OCI-LY1 (cell line): ENCODE data around the gene SFTA2.

Experiments
- H2AFZ ChIP-seq: fragments of 200-600 bp; sonication (generic), shearing (Covaris generic); 2 replicates; pipeline ENCODE4 v1.6.0; 2014; ENCODE audit warnings: antibody characterized with exemption, mild to moderate bottlenecking, low read length
- H3F3A ChIP-seq: fragments of 200-600 bp; sonication (generic), shearing (Covaris generic); 2 replicates; pipeline ENCODE4 v1.6.0; 2014; ENCODE audit warnings: mild to moderate bottlenecking, antibody characterized with exemption, low read length, moderate library complexity; ENCODE audit not compliant: insufficient read depth
- H3K27ac ChIP-seq: fragments of 200-600 bp; sonication (generic); 2 replicates; pipeline ENCODE4 v1.5.1; 2014; ENCODE audit warnings: low read length, mixed run types, mild to moderate bottlenecking, low read depth; ENCODE audit not compliant: poor library complexity, severe bottlenecking
- H3K27me3 ChIP-seq: fragments of 200-600 bp; sonication (generic); 2 replicates; pipeline ENCODE4 v1.6.0; 2014; ENCODE audit warnings: antibody characterized with exemption, mild to moderate bottlenecking, low read length, moderate library complexity; ENCODE audit not compliant: insufficient read depth
- H3K36me3 ChIP-seq: fragments of 200-600 bp; sonication (generic); 2 replicates; pipeline ENCODE4 v1.6.1; 2014; ENCODE audit warnings: mild to moderate bottlenecking, antibody characterized with exemption, low read length, moderate library complexity, mixed read lengths; ENCODE audit not compliant: insufficient read depth
- H3K4me1 ChIP-seq: fragments of 200-600 bp; sonication (generic); 2 replicates; pipeline ENCODE4 v1.5.1; 2014; ENCODE audit warnings: mild to moderate bottlenecking, low read length, moderate library complexity; ENCODE audit not compliant: insufficient read depth, severe bottlenecking
- H3K4me2 ChIP-seq: fragments of 200-600 bp; sonication (generic), shearing (Covaris generic); 2 replicates; pipeline ENCODE4 v1.6.1; 2014; ENCODE audit warnings: low read length
- H3K4me3 ChIP-seq: fragments of 200-600 bp; sonication (generic); 2 replicates; pipeline ENCODE4 v1.5.1; 2014; ENCODE audit warnings: low read length, low read depth, mild to moderate bottlenecking, mixed read lengths; ENCODE audit not compliant: poor library complexity, severe bottlenecking
- H3K79me2 ChIP-seq: fragments of 200-600 bp; shearing (Covaris generic); 2 replicates; pipeline ENCODE4 v1.6.1; 2016; ENCODE audit warnings: mixed run types, low read length, mixed read lengths; ENCODE audit not compliant: insufficient read depth
- H3K9ac ChIP-seq: fragments of 200-600 bp; sonication (generic), shearing (Covaris generic); 2 replicates; pipeline ENCODE4 v1.6.1; 2014; ENCODE audit warnings: mild to moderate bottlenecking, low read length, mixed read lengths
- H3K9me2 ChIP-seq: fragments of 200-600 bp; sonication (generic), shearing (Covaris generic); 2 replicates; pipeline ENCODE4 v1.6.1; 2014; ENCODE audit warnings: low read depth, mild to moderate bottlenecking, low read length, mixed read lengths
- H3K9me3 ChIP-seq: fragments of 200-600 bp; shearing (Covaris generic); 2 replicates; pipeline ENCODE4 v1.6.1; 2014; ENCODE audit warnings: low read length, mixed read lengths
- H4K20me1 ChIP-seq: fragments of 200-600 bp; sonication (generic), shearing (Covaris generic); 2 replicates; pipeline ENCODE4 v1.6.0; 2016; ENCODE audit warnings: mild to moderate bottlenecking, low read length; ENCODE audit not compliant: insufficient read depth
- EZH2 ChIP-seq: fragments of 200-600 bp; sonication (generic), shearing (Covaris generic); IDR thresholded peaks from 2 replicates; pipeline ENCODE4 v1.8.0; 2017; ENCODE audit warnings: borderline replicate concordance, mixed run types, mild to moderate bottlenecking, antibody characterized with exemption, low read length, moderate library complexity, mixed read lengths
- TF ChIP-seq, protein P1 (sequence below): fragments of 200-600 bp; sonication (generic), shearing (Covaris generic); IDR thresholded peaks from 2 replicates; pipeline ENCODE4 v1.5.1; 2017; ENCODE audit warnings: mild to moderate bottlenecking, antibody characterized with exemption, low read length, moderate library complexity, mixed read lengths

Gene SFTA2

DNA sequence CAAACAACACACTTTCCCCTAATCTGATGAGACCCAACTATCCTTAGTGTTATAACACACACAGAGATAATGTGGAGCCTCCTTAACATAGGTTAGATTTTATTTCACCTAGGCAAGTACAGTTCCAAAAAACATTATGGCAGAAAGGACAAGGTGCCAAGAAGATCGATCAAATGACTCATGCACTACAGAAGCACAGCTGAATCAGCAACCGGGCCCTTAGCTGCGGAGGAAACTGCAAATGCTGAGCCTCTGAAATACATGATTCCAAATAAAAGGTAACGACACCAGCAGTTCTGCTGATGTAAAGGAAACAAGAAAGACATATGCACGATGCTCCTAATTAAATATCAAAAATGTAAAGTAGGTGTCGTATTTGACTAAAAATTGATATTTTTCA is 31.7 kb upstream of the SFTA2 start:
- H2AFZ ChIP-seq = no peak overlapping the region
- TF ChIP-seq, protein P1, sequence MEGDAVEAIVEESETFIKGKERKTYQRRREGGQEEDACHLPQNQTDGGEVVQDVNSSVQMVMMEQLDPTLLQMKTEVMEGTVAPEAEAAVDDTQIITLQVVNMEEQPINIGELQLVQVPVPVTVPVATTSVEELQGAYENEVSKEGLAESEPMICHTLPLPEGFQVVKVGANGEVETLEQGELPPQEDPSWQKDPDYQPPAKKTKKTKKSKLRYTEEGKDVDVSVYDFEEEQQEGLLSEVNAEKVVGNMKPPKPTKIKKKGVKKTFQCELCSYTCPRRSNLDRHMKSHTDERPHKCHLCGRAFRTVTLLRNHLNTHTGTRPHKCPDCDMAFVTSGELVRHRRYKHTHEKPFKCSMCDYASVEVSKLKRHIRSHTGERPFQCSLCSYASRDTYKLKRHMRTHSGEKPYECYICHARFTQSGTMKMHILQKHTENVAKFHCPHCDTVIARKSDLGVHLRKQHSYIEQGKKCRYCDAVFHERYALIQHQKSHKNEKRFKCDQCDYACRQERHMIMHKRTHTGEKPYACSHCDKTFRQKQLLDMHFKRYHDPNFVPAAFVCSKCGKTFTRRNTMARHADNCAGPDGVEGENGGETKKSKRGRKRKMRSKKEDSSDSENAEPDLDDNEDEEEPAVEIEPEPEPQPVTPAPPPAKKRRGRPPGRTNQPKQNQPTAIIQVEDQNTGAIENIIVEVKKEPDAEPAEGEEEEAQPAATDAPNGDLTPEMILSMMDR = no peak
- no peak for TF ChIP-seq EZH2
- no peak overlapping the region for H3K9ac ChIP-seq
- no peaks in the 10 kb centered on the region for H3K9me3 ChIP-seq
- H3F3A ChIP-seq = no peaks in the 10 kb centered on the region
- no peak overlapping the region for H3K27ac ChIP-seq
- H3K79me2 ChIP-seq = no peaks in the 10 kb centered on the region
- no peaks in the 10 kb centered on the region for H3K4me1 ChIP-seq
- no peaks in the 10 kb centered on the region for H3K9me2 ChIP-seq
- H3K27me3 ChIP-seq = no peaks in the 10 kb centered on the region; the same call in 1 of the 2 replicates
- H3K36me3 ChIP-seq = no peaks in the 10 kb centered on the region
- H3K4me3 ChIP-seq = no peak overlapping the region
- no peak overlapping the region for H3K4me2 ChIP-seq
- no peaks in the 10 kb centered on the region for H4K20me1 ChIP-seq

- TF ChIP-seq, protein P1 = no peak
- TF ChIP-seq EZH2 = no peak
- Histone ChIP-seq H3K27ac (no peak overlapping the region), H3K9ac (no peak overlapping the region), H4K20me1 (no peaks in the 10 kb centered on the region), H3K4me1 (no peaks in the 10 kb centered on the region), H3F3A (no peaks in the 10 kb centered on the region), H3K9me2 (no peaks in the 10 kb centered on the region), H3K79me2 (no peaks in the 10 kb centered on the region), H2AFZ (no peak overlapping the region), H3K4me3 (no peak overlapping the region), H3K9me3 (no peaks in the 10 kb centered on the region), H3K36me3 (no peaks in the 10 kb centered on the region), H3K27me3 (no peaks in the 10 kb centered on the region; the same call in 1 of the 2 replicates), H3K4me2 (no peak overlapping the region)
These were observed 30.7 kb upstream of the SFTA2 start for GRCh38 chr6:30962716-30963115.

DNA sequence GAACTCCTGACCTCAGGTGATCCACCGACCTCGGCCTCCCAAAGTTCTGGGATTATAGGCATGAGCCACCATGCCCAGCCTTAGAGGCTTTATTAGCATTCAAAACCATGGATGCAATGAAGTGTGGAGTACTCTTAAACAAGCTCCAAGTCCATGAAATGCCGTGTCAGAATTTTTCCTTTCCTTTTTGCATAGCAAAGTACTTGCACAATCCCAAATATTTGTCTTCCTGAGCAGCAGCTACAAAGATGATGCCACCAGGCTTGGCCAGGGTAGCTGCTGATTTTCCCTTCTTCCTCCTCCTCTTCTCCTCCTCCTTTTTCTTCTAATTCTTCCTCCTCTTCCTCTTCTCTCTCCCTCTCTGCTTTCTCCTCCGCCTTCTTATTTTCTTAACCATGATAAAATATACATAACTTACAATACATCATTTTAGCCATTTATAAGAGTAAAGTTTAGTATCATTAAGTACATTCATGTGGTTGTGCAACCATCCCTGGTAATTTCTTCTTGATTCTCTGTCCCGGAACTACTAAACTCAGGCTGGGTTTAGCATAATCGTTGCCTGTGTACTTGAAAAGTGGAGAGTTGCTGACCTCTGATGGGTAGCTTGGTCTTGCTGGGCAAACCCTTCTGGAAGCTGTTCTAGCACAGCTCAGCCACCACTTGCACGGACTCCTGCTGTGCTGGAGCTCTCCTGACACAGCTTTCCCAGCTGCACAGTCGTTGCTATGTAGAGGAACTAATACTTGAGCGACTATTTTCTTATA is 29.1 kb upstream of the SFTA2 start:
- Histone ChIP-seq H3K27me3 (no peaks in the 10 kb centered on the region; the same call in 1 of the 2 replicates), H3K9ac (no peak overlapping the region)

More for the DNA sequence above, 29.1 kb upstream of the SFTA2 start:
- no peak for TF ChIP-seq EZH2
- TF ChIP-seq, protein P1 = no peak
- no peaks in the 10 kb centered on the region for H4K20me1 ChIP-seq
- H3K9me3 ChIP-seq = no peaks in the 10 kb centered on the region
- H3F3A ChIP-seq = no peaks in the 10 kb centered on the region
- no peak overlapping the region for H3K4me2 ChIP-seq
- no peak overlapping the region for H3K4me3 ChIP-seq
- H3K79me2 ChIP-seq = no peaks in the 10 kb centered on the region
- peaks cover 2% of the 10 kb centered on the region for H3K4me1 ChIP-seq
- no peaks in the 10 kb centered on the region for H3K9me2 ChIP-seq
- no peak overlapping the region for H2AFZ ChIP-seq
- H3K27ac ChIP-seq = no peak overlapping the region
- H3K36me3 ChIP-seq = no peaks in the 10 kb centered on the region
